ENCODE data around the gene XPNPEP3. TPM values are rescaled to one million over a fixed set of nuclear protein-coding genes. Genes with fewer than 3 reads are reported as not detected.
"Not testable (repeated sequence)": the region's sequence is repeated elsewhere in the genome, so short reads cannot be mapped to it uniquely, and the experiment has no call there.

The XPNPEP3 gene
- total RNA-seq, 6 experiments from 2014 or later, result 22.7 to 30.5 (median 29.0) TPM

- DNase-seq, result peak; percentile 66
- Mint-ChIP-seq H3K27ac (0 out of 2 replicates have a peak overlapping the region, but pooled peaks have one; percentile 1), H3K9me3 (no peaks in the 10 kb centered on the region), H3K36me3 (ENCODE audit: low read depth) (0 out of 2 replicates have a peak, but pooled peaks cover 2% of the 10 kb centered on the region), H3K4me1 (ENCODE audit: low read depth) (peaks cover 9% of the 10 kb centered on the region), H3K27me3 (ENCODE audit: insufficient read depth) (no peaks in the 10 kb centered on the region), H3K4me3 (no peak overlapping the region)
- peak; percentile 78 for TF ChIP-seq CTCF (IDR thresholded peaks at IDR 0.05)
These were observed 42.0 kb downstream of the XPNPEP3 start for GRCh38 chr22:40898850-40899357.

GRCh38 chr22:40904101-40904500, 47.2 kb downstream of the XPNPEP3 start:
- DNase-seq, result no peak
- H3K36me3 Mint-ChIP-seq (ENCODE audit: low read depth), result peaks cover 9% of the 10 kb centered on the region

GRCh38 chr22:40908895-40909294, 51.9 kb downstream of the XPNPEP3 start:
- no peak for TF ChIP-seq CTCF (IDR thresholded peaks at IDR 0.05)
- peaks cover 15% of the 10 kb centered on the region for H3K4me1 Mint-ChIP-seq (ENCODE audit: low read depth)
- no peaks in the 10 kb centered on the region for H3K9me3 Mint-ChIP-seq
- no peak overlapping the region for H3K27ac Mint-ChIP-seq
- H3K36me3 Mint-ChIP-seq (ENCODE audit: low read depth), result peaks cover 7% of the 10 kb centered on the region
- DNase-seq, result no peak
- no peaks in the 10 kb centered on the region; the same call in 1 of the 2 replicates for H3K27me3 Mint-ChIP-seq (ENCODE audit: insufficient read depth)
- H3K4me3 Mint-ChIP-seq, result no peak overlapping the region

More at GRCh38 chr22:40904101-40904500, 47.2 kb downstream of the XPNPEP3 start:
- no peaks in the 10 kb centered on the region for H3K27me3 Mint-ChIP-seq (ENCODE audit: insufficient read depth)
- no peak overlapping the region for H3K4me3 Mint-ChIP-seq
- H3K9me3 Mint-ChIP-seq, result no peaks in the 10 kb centered on the region
- H3K4me1 Mint-ChIP-seq (ENCODE audit: low read depth), result peaks cover 4% of the 10 kb centered on the region
- no peak overlapping the region for H3K27ac Mint-ChIP-seq
- TF ChIP-seq CTCF (IDR thresholded peaks at IDR 0.05), result no peak

- Mint-ChIP-seq H3K36me3 (ENCODE audit: low read depth) (peaks cover 4% of the 10 kb centered on the region), H3K27me3 (ENCODE audit: insufficient read depth) (no peaks in the 10 kb centered on the region; the same call in 1 of the 2 replicates), H3K4me3 (no peak overlapping the region), H3K9me3 (no peaks in the 10 kb centered on the region), H3K4me1 (ENCODE audit: low read depth) (peaks cover 15% of the 10 kb centered on the region), H3K27ac (peak overlapping the region; percentile 61)
- peak; percentile 16 for DNase-seq
- no peak for TF ChIP-seq CTCF (IDR thresholded peaks at IDR 0.05)
These were observed 54.8 kb downstream of the XPNPEP3 start for GRCh38 chr22:40911772-40912171.

GRCh38 chr22:40912987-40913386, 56.0 kb downstream of the XPNPEP3 start:
- H3K9me3 Mint-ChIP-seq; DNase-seq; H3K27me3 Mint-ChIP-seq (ENCODE audit: insufficient read depth); H3K36me3 Mint-ChIP-seq (ENCODE audit: low read depth); H3K27ac Mint-ChIP-seq; H3K4me3 Mint-ChIP-seq: not testable (repeated sequence)
- peaks cover 15% of the 10 kb centered on the region for H3K4me1 Mint-ChIP-seq (ENCODE audit: low read depth)

- TF ChIP-seq CTCF (IDR thresholded peaks at IDR 0.05), result no peak
- DNase-seq, result no peak
- Mint-ChIP-seq H3K9me3 (no peaks in the 10 kb centered on the region), H3K27ac (no peak overlapping the region), H3K27me3 (ENCODE audit: insufficient read depth) (peaks cover 2% of the 10 kb centered on the region; the same call in 1 of the 2 replicates), H3K4me1 (ENCODE audit: low read depth) (peaks cover 4% of the 10 kb centered on the region; the same call in 1 of the 2 replicates), H3K36me3 (ENCODE audit: low read depth) (peaks cover 14% of the 10 kb centered on the region), H3K4me3 (no peak overlapping the region)
These were observed 62.5 kb downstream of the XPNPEP3 start for GRCh38 chr22:40919446-40919845.
